NCI-H2029 treated with DMSO at 0.1 percent for 48 hours (cell line): ENCODE results near the gene DHRS4L2.
A peak's percentile ranks its signal among the peaks of the same experiment; 100 is the strongest.
"Not testable (repeated sequence)": the region's sequence is repeated elsewhere in the genome, so short reads cannot be mapped to it uniquely, and the experiment has no call there.

ENCODE experiments used
- DNase-seq: peaks from one replicate; lab custom pipeline; 2025; lab: John Stamatoyannopoulos, UW

Gene DHRS4L2

GRCh38 chr14:23988607-23989363 is at the start of gene DHRS4L2:
TSS of gene DHRS4L2 (plus strand) at chr14:23988929. CDS start at chr14:23988948, 19 bp downstream.
- DNase-seq = peak; percentile 30

GRCh38 chr14:23939607-23940326 is 49.0 kb upstream of the DHRS4L2 start:
- DNase-seq = no peak

- DNase-seq = no peak
Observed at GRCh38 chr14:23941230-23941629, 47.5 kb upstream of the DHRS4L2 start.

- DNase-seq = no peak
Observed at GRCh38 chr14:23941669-23942068, 47.1 kb upstream of the DHRS4L2 start.

- DNase-seq = no peak
Observed at GRCh38 chr14:23942587-23942986, 46.1 kb upstream of the DHRS4L2 start.

- DNase-seq = not testable (repeated sequence)
Observed at GRCh38 chr14:23949069-23949468, 39.7 kb upstream of the DHRS4L2 start.

GRCh38 chr14:23950411-23951135 is 38.2 kb upstream of the DHRS4L2 start:
- no peak for DNase-seq

GRCh38 chr14:23951136-23951466 is 37.6 kb upstream of the DHRS4L2 start:
- DNase-seq = not testable (repeated sequence)

GRCh38 chr14:23951590-23952201 is 37.0 kb upstream of the DHRS4L2 start:
- no peak for DNase-seq

- DNase-seq = not testable (repeated sequence)
Observed at GRCh38 chr14:23953116-23953463, 35.6 kb upstream of the DHRS4L2 start.

- DNase-seq = peak; percentile 78
Observed at GRCh38 chr14:23953464-23954278, 35.1 kb upstream of the DHRS4L2 start, which contains the start of gene DHRS4. TSS of gene DHRS4 (plus strand) at chr14:23953770. CDS start at chr14:23953789, 19 bp downstream.

- DNase-seq = not testable (repeated sequence)
Observed at GRCh38 chr14:23954279-23954614, 34.5 kb upstream of the DHRS4L2 start.

GRCh38 chr14:23954965-23955364 is 33.8 kb upstream of the DHRS4L2 start:
- DNase-seq = peak; percentile 27

- DNase-seq = not testable (repeated sequence)
Observed at GRCh38 chr14:23955811-23956210, 32.9 kb upstream of the DHRS4L2 start.

GRCh38 chr14:23957913-23958569 is 30.7 kb upstream of the DHRS4L2 start:
- DNase-seq = not testable (repeated sequence)

GRCh38 chr14:23960899-23961298 is 27.8 kb upstream of the DHRS4L2 start:
- not testable (repeated sequence) for DNase-seq

- DNase-seq = not testable (repeated sequence)
Observed at GRCh38 chr14:23961704-23962103, 27.0 kb upstream of the DHRS4L2 start.

- DNase-seq = not testable (repeated sequence)
Observed at GRCh38 chr14:23969130-23969480, 19.6 kb upstream of the DHRS4L2 start.

GRCh38 chr14:23969481-23970282 is 19.0 kb upstream of the DHRS4L2 start:
- DNase-seq = not testable (repeated sequence)

- not testable (repeated sequence) for DNase-seq
Observed at GRCh38 chr14:23970283-23970659, 18.5 kb upstream of the DHRS4L2 start.
